Lower leg skin (tissue), 4 donors: Measurements from ENCODE around the gene PDK3. TPM values are rescaled to one million over a fixed set of nuclear protein-coding genes. Genes with fewer than 3 reads are reported as not detected.

Experiments
- DNase-seq, 2 donors: peaks; one replicate each; pipeline ENCODE4 v3.0.0-alpha.2; 2019; ENCODE audit warnings: low spot score in 2 of 2
- H3K4me3 ChIP-seq: fragments of 200-600 bp; sonication (generic); 2 replicates; pipeline ENCODE4 v1.5.1; 2017; ENCODE audit warnings: mild to moderate bottlenecking, low read depth; ENCODE audit not compliant: poor library complexity, severe bottlenecking
- POLR2A ChIP-seq, 2 donors: fragments of 450-650 bp; IDR thresholded peaks; one replicate each; pipeline ENCODE4 v1.6.1; 2016 to 2017; ENCODE audit warnings: antibody characterized with exemption in 2 of 2, mild to moderate bottlenecking in 1 of 2, moderate library complexity in 1 of 2
- WGBS, 2 donors: methylation state at CpG; one replicate each; pipeline ENCODE4 v1.1.5; 2018; 5-methylcytosine and 5-hydroxymethylcytosine counted together
- intact Hi-C: fragments of 100-400 bp; cut with DNase I; formaldehyde crosslinking; loops from one replicate; pipeline ENCODE4 v1.15.0; 2023; ENCODE audit warnings: low total_unique reads
- total RNA-seq, 4 donors: library from RNA; depleted of rRNA; stranded (reverse); fragments of >200 nt; gene quantifications; one replicate each; pipeline ENCODE4 v1.1.0, GENCODE V29; 2016
- TF ChIP-seq, protein P1 (sequence below), 3 donors: fragments of 450-650 bp; IDR thresholded peaks; one replicate each; pipeline ENCODE4 v1.5.1; 2016; ENCODE audit warnings: antibody characterized with exemption in 3 of 3, mild to moderate bottlenecking in 3 of 3, moderate library complexity in 2 of 3

The PDK3 gene
- total RNA-seq, 4 donors from 2014 or later, result 16.7 to 62.4 (median 40.1) TPM

DNA sequence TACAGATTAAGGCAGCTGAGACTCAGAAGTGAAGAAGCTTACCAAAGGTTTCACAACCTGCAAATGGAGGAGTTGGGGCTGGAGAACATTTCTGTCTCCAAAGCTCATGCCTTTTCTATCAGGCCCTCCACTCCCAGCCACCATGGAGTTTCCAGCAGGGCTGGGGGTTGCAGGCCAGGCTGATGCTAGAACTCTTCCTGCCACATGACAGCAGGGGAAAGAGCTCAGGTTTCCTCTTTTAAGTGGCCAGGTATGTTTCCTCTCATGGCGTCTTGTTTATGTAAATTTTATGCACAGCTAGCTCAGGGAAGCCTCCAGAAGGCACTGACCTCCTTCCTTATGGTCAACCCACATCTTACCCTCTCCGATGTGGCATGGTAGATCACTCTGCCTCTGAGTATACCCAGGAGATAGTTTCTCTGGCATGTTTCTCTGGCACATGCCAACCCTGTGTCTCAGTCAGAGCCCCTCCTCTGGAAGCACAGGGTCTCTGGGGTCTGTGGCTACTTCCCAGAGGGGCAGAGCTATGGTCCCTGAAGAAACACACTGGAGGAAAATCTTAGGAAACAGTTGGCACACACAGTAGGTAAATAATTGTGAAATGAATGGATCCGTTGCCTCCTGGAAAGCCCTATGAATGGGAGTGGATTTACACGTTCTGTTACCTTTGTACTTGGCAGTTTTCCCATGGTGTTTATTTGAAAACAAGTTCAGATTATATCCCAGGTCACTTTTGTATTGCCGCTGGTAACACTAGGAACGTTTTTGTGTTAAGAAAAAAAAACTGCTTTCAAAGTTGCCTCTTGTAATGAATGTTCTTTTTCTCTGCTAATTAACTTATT is 28.9 kb downstream of the PDK3 start:
- 39 to 46% methylated on average over 6 of the region's 6 CpGs for WGBS, 2 donors
- TF ChIP-seq, protein P1, sequence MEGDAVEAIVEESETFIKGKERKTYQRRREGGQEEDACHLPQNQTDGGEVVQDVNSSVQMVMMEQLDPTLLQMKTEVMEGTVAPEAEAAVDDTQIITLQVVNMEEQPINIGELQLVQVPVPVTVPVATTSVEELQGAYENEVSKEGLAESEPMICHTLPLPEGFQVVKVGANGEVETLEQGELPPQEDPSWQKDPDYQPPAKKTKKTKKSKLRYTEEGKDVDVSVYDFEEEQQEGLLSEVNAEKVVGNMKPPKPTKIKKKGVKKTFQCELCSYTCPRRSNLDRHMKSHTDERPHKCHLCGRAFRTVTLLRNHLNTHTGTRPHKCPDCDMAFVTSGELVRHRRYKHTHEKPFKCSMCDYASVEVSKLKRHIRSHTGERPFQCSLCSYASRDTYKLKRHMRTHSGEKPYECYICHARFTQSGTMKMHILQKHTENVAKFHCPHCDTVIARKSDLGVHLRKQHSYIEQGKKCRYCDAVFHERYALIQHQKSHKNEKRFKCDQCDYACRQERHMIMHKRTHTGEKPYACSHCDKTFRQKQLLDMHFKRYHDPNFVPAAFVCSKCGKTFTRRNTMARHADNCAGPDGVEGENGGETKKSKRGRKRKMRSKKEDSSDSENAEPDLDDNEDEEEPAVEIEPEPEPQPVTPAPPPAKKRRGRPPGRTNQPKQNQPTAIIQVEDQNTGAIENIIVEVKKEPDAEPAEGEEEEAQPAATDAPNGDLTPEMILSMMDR (IDR thresholded peaks at IDR 0.05), result no peak
- no peak for TF ChIP-seq POLR2A (IDR thresholded peaks at IDR 0.05)
- no peak for DNase-seq
- intact Hi-C loops, result no loop called here
- H3K4me3 ChIP-seq, result no peak overlapping the region

- TF ChIP-seq POLR2A (IDR thresholded peaks at IDR 0.05), result no peak
- TF ChIP-seq, protein P1 (IDR thresholded peaks at IDR 0.05), result no peak
- H3K4me3 ChIP-seq, result no peak overlapping the region
- 10 to 41% methylated on average over 8 of the region's 8 CpGs for WGBS, 2 donors
- peak in 1 of 2 donors; percentile 14 for DNase-seq
- intact Hi-C loops, result no loop called here
These were observed 29.6 kb downstream of the PDK3 start for GRCh38 chrX:24494647-24495075.

- intact Hi-C loops, result no loop called here
- H3K4me3 ChIP-seq, result no peak overlapping the region
- TF ChIP-seq, protein P1 (IDR thresholded peaks at IDR 0.05), result no peak
- TF ChIP-seq POLR2A (IDR thresholded peaks at IDR 0.05), result no peak
- DNase-seq, result no peak
- WGBS, 2 donors, result 80 to 87% methylated on average over 6 of the region's 6 CpGs
These were observed 30.6 kb downstream of the PDK3 start for GRCh38 chrX:24495700-24496099.

DNA sequence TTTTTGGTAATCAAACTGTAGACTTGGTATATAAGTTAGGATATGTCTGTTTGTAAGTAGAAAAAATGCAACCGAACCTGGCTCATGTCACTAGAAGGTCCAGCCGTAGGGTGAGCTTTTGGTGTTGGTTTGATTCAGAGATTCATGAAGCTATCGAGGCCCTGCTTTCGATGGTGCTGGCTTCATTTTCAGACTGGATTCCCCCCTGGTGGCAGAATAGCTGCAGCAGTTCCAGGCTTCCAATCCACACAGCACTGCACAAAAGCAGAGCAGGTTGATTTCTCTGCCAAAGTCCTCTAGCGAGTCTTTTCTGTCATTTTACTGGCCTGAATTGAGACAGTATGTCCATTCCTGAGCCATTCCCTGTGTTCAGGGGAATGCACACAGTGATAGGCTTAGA is 33.1 kb downstream of the PDK3 start:
- 58 to 81% methylated on average over 5 of the region's 5 CpGs for WGBS, 2 donors
- no peak for DNase-seq
- TF ChIP-seq POLR2A (IDR thresholded peaks at IDR 0.05), result no peak
- TF ChIP-seq, protein P1 (IDR thresholded peaks at IDR 0.05), result no peak
- no peak overlapping the region for H3K4me3 ChIP-seq
- intact Hi-C loops, result no loop called here

DNA sequence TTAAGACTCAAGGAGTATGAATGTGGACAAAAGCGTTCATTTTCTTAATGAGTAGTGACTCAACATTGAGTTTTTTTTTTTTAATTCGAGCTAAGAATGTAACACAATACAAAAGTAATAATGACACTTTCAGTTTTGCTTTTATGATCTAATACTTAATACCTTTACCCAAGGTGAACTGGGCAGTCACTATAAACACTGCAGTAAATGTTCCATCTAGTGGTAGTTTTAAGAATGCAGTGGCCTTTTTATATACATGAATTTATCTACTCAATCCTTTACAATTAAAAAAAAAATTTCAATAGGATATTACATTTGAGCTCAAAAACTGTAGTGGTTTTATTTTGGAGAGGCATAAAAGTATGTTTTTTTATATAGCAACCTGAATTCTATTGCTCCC is 33.9 kb downstream of the PDK3 start:
- intact Hi-C loops, result no loop called here
- no peak for DNase-seq
- WGBS, 2 donors, result 39 to 41% methylated on average over 2 of the region's 2 CpGs
- no peak overlapping the region for H3K4me3 ChIP-seq
- no peak for TF ChIP-seq POLR2A (IDR thresholded peaks at IDR 0.05)
- TF ChIP-seq, protein P1 (IDR thresholded peaks at IDR 0.05), result no peak
